ENCODE results near the gene KRT79. TPM values are rescaled to one million over a fixed set of nuclear protein-coding genes. Genes with fewer than 3 reads are reported as not detected.

Gene KRT79
- total and polyA plus RNA-seq, 9 of the 15 experiments (the other 6 are each of a cell fraction or from before 2014, with no cell fraction given): 0.03 to 2.3 (median 0.23) TPM; not detected in 2

GRCh38 chr12:52874573-52875435 lies 40.7 kb upstream of the KRT79 start (continued):
- TF ChIP-seq THRB (CRISPR knock-in tag; conservative IDR thresholded peaks at IDR 0.05) (no peak), TRIM24 (IDR thresholded peaks at IDR 0.05) (0 out of 4 replicates have a peak, but pooled peaks of 1 of the 2 experiments have one; percentile 1), U2AF2 (optimal IDR thresholded peaks at IDR 0.05; ENCODE audit: low read depth, low read length) (no peak), CBX2 (IDR thresholded peaks at IDR 0.05; ENCODE audit: insufficient read depth, low read length, poor library complexity, severe bottlenecking) (no peak), YBX1 (IDR thresholded peaks at IDR 0.05) (no peak), BRD4 (IDR thresholded peaks at IDR 0.05) (no peak), NFRKB (IDR thresholded peaks at IDR 0.05; ENCODE audit: low read depth) (peak; percentile 50), AFF1 (IDR thresholded peaks at IDR 0.05; ENCODE audit: low read depth in 1 of 2, partially characterized antibody in 2 of 2) (peak; percentile 40 to 52), GATAD2A (IDR thresholded peaks at IDR 0.05) (0 out of 2 replicates have a peak, but pooled peaks have one; percentile 38), MYC (IDR thresholded peaks at IDR 0.05; ENCODE audit: low read depth, low read length) (no peak; the same call in 1 of the 2 replicates), MYC (CRISPR knock-in tag; IDR thresholded peaks at IDR 0.05; ENCODE audit: borderline replicate concordance, low read depth) (0 out of 2 replicates have a peak, but pooled peaks have one; percentile 64), CREB5 (CRISPR knock-in tag; IDR thresholded peaks at IDR 0.05) (0 out of 2 replicates have a peak, but pooled peaks have one; percentile 43), ZNF584 (CRISPR knock-in tag; IDR thresholded peaks at IDR 0.05; ENCODE audit: low read depth) (0 out of 2 replicates have a peak, but pooled peaks have one; percentile 18), STAT5A (IDR thresholded peaks at IDR 0.05; ENCODE audit: borderline replicate concordance, low read length) (0 out of 2 replicates have a peak, but pooled peaks have one; percentile 13), KLF6 (CRISPR knock-in tag; IDR thresholded peaks at IDR 0.05; ENCODE audit: borderline replicate concordance) (peak; percentile 31; the same call in 1 of the 2 replicates), ZNF76 (CRISPR knock-in tag; IDR thresholded peaks at IDR 0.05; ENCODE audit: borderline replicate concordance) (no peak)
- TF ChIP-seq, protein P1, sequence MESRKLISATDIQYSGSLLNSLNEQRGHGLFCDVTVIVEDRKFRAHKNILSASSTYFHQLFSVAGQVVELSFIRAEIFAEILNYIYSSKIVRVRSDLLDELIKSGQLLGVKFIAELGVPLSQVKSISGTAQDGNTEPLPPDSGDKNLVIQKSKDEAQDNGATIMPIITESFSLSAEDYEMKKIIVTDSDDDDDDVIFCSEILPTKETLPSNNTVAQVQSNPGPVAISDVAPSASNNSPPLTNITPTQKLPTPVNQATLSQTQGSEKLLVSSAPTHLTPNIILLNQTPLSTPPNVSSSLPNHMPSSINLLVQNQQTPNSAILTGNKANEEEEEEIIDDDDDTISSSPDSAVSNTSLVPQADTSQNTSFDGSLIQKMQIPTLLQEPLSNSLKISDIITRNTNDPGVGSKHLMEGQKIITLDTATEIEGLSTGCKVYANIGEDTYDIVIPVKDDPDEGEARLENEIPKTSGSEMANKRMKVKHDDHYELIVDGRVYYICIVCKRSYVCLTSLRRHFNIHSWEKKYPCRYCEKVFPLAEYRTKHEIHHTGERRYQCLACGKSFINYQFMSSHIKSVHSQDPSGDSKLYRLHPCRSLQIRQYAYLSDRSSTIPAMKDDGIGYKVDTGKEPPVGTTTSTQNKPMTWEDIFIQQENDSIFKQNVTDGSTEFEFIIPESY (CRISPR knock-in tag; IDR thresholded peaks at IDR 0.05): no peak

Measured in K562 (cell line).